Neural cell (in vitro differentiated cells): ENCODE data around the gene SURF6. TPM values are rescaled to one million over a fixed set of nuclear protein-coding genes. Genes with fewer than 3 reads are reported as not detected.

Experiments
- H2AFZ ChIP-seq: fragments of 200-600, 300-800 bp; sonication (generic), shearing (Covaris generic); 2 replicates; pipeline ENCODE4 v1.6.0; 2014; ENCODE audit warnings: low read depth, mild to moderate bottlenecking, antibody characterized with exemption, low read length, moderate library complexity
- H3F3A ChIP-seq: fragments of 200-600 bp; shearing (Covaris generic); 2 replicates; pipeline ENCODE4 v1.6.1; 2016; ENCODE audit warnings: mild to moderate bottlenecking, moderate library complexity, mixed read lengths, antibody characterized with exemption, low read length; ENCODE audit not compliant: insufficient read depth, poor library complexity, severe bottlenecking
- H3K27ac ChIP-seq: fragments of 200-600, 300-800 bp; sonication (generic), shearing (Covaris generic); 2 replicates; pipeline ENCODE4 v1.5.1; 2014; ENCODE audit warnings: mild to moderate bottlenecking, low read length, moderate library complexity
- H3K27me3 ChIP-seq: fragments of 300-800, 200-600 bp; sonication (generic), shearing (Covaris generic); 2 replicates; pipeline ENCODE4 v1.6.0; 2014; ENCODE audit warnings: mild to moderate bottlenecking, low read depth, low read length, moderate library complexity; ENCODE audit not compliant: insufficient read depth
- H3K36me3 ChIP-seq: fragments of 300-800, 200-600 bp; sonication (generic), shearing (Covaris generic); 2 replicates; pipeline ENCODE4 v1.5.1; 2014; ENCODE audit warnings: mild to moderate bottlenecking, antibody characterized with exemption, low read length, moderate library complexity; ENCODE audit not compliant: insufficient read depth
- H3K4me2 ChIP-seq: fragments of 300-800, 200-600 bp; sonication (generic), shearing (Covaris generic); 2 replicates; pipeline ENCODE4 v1.6.0; 2014; ENCODE audit warnings: mild to moderate bottlenecking, low read length
- H3K4me3 ChIP-seq: fragments of 300-800, 200-600 bp; sonication (generic), shearing (Covaris generic); 2 replicates; pipeline ENCODE4 v1.5.1; 2014; ENCODE audit warnings: mild to moderate bottlenecking, low read length, moderate library complexity
- H3K79me2 ChIP-seq: fragments of 200-600 bp; shearing (Covaris generic); replicated peaks from 2 replicates; pipeline ENCODE4 v1.6.0; 2014; ENCODE audit warnings: mild to moderate bottlenecking, low read length, moderate library complexity; ENCODE audit not compliant: insufficient read depth
- H3K9ac ChIP-seq: fragments of 300-800, 200-600 bp; sonication (generic), shearing (Covaris generic); 2 replicates; pipeline ENCODE4 v1.6.1; 2016; ENCODE audit warnings: mild to moderate bottlenecking, low read length, mixed read lengths
- H3K9me2 ChIP-seq: fragments of 200-600 bp; shearing (Covaris generic); 2 replicates; pipeline ENCODE4 v1.6.1; 2016; ENCODE audit warnings: mild to moderate bottlenecking, low read length, mixed read lengths; ENCODE audit not compliant: insufficient read depth
- H3K9me3 ChIP-seq: fragments of 200-600, 300-800 bp; sonication (generic), shearing (Covaris generic); 2 replicates; pipeline ENCODE4 v1.6.1; 2016; ENCODE audit warnings: mild to moderate bottlenecking, mixed run types, low read length, moderate library complexity, mixed read lengths
- H4K20me1 ChIP-seq: fragments of 200-600 bp; shearing (Covaris generic); 2 replicates; pipeline ENCODE4 v1.6.1; 2016; ENCODE audit warnings: mild to moderate bottlenecking, mixed run types; ENCODE audit not compliant: insufficient read depth
- EP300 ChIP-seq: fragments of 450-650 bp; conservative IDR thresholded peaks from 2 replicates; pipeline ENCODE4 v1.6.1; 2014; ENCODE audit warnings: antibody characterized with exemption, mild to moderate bottlenecking, moderate library complexity; ENCODE audit not compliant: poor library complexity, severe bottlenecking
- EZH2 ChIP-seq: fragments of 200-600, 300-800 bp; shearing (Covaris generic), sonication (generic); IDR thresholded peaks from 2 replicates; pipeline ENCODE4 v1.6.1; 2014; ENCODE audit warnings: antibody characterized with exemption, low read length, borderline replicate concordance, mild to moderate bottlenecking; ENCODE audit not compliant: insufficient read depth, poor library complexity, severe bottlenecking
- MXI1 ChIP-seq: fragments of 450-650 bp; conservative IDR thresholded peaks from 2 replicates; pipeline ENCODE4 v1.6.1; 2014; ENCODE audit warnings: antibody characterized with exemption, mild to moderate bottlenecking; ENCODE audit not compliant: poor library complexity, severe bottlenecking
- POLR2AphosphoS5 ChIP-seq: IDR thresholded peaks from 2 replicates; pipeline ENCODE4 v1.6.1; 2012
- RAD21 ChIP-seq: fragments of 450-650 bp; conservative IDR thresholded peaks from 2 replicates; pipeline ENCODE4 v1.6.1; 2014; ENCODE audit warnings: antibody characterized with exemption, mild to moderate bottlenecking, moderate library complexity
- REST ChIP-seq: IDR thresholded peaks from 2 replicates; pipeline ENCODE4 v1.6.1; 2012; ENCODE audit warnings: borderline replicate concordance
- SMC3 ChIP-seq: fragments of 450-650 bp; conservative IDR thresholded peaks from 2 replicates; pipeline ENCODE4 v1.6.1; 2014; ENCODE audit warnings: antibody characterized with exemption, mild to moderate bottlenecking, moderate library complexity; ENCODE audit not compliant: poor library complexity
- TAF1 ChIP-seq: IDR thresholded peaks from 2 replicates; pipeline ENCODE4 v1.6.1; 2012; ENCODE audit warnings: low read depth
- polyA plus RNA-seq: library from polyadenylated mRNA; depleted of rRNA; stranded (reverse); fragments of >200 nt; gene quantifications from 2 replicates; pipeline ENCODE4 v1.2.3, GENCODE V29; 2014

SURF6 gene
- polyA plus RNA-seq, 1 donor from 2014 or later: 20.7 TPM

GRCh38 chr9:133362359-133363044 lies 26.5 kb upstream of the SURF6 start:
- Histone ChIP-seq H3K36me3 (no peaks in the 10 kb centered on the region), H3K27ac (no peak overlapping the region), H3K9ac (no peak overlapping the region), H3K79me2 (peaks cover 2% of the 10 kb centered on the region), H2AFZ (no peak overlapping the region), H3F3A (no peaks in the 10 kb centered on the region), H3K4me2 (no peak overlapping the region), H3K27me3 (no peaks in the 10 kb centered on the region), H3K9me2 (no peaks in the 10 kb centered on the region), H3K9me3 (no peaks in the 10 kb centered on the region), H3K4me3 (no peak overlapping the region), H4K20me1 (no peaks in the 10 kb centered on the region)
- no peak for TF ChIP-seq MXI1
- no peak for TF ChIP-seq REST
- no peak for TF ChIP-seq SMC3
- TF ChIP-seq EZH2: no peak

- Histone ChIP-seq H3K79me2 (peaks cover 10% of the 10 kb centered on the region), H3K27me3 (no peaks in the 10 kb centered on the region), H3K9ac (no peak overlapping the region), H4K20me1 (no peaks in the 10 kb centered on the region), H3F3A (no peaks in the 10 kb centered on the region), H3K27ac (no peak overlapping the region), H2AFZ (no peak overlapping the region), H3K9me2 (no peaks in the 10 kb centered on the region), H3K9me3 (no peaks in the 10 kb centered on the region), H3K36me3 (no peaks in the 10 kb centered on the region), H3K4me3 (no peak overlapping the region), H3K4me2 (no peak overlapping the region)
- TF ChIP-seq POLR2AphosphoS5 (no peak), REST (no peak), TAF1 (no peak), SMC3 (no peak), EP300 (no peak), RAD21 (no peak)
Observed at GRCh38 chr9:133361507-133362092, 25.6 kb upstream of the SURF6 start.
